Measurements from ENCODE around the gene NPIPB2. TPM values are rescaled to one million over a fixed set of nuclear protein-coding genes. Genes with fewer than 3 reads are reported as not detected.

The NPIPB2 gene
- total and polyA plus RNA-seq, 10 of the 15 experiments (the other 5 are each of a cell fraction or from before 2014, with no cell fraction given), result 1.9 to 29.3 (median 10.8) TPM

- no peak overlapping the region for H3K4me3 ChIP-seq
- 35% methylated on average over 3 of the region's 3 CpGs for WGBS (ENCODE audit: insufficient coverage, insufficient replicate concordance, low lambda C conversion rate, missing lambda C conversion rate)
- H3K36me3 ChIP-seq (ENCODE audit: control insufficient read depth in 2 of 2, insufficient read depth in 2 of 2, low read length in 1 of 2), result peaks cover 7 to 15% of the 10 kb centered on the region in 2 experiments; a peak in 3 of 4 replicates
- ChIA-PET CTCF (no interaction called here), RAD21 (ENCODE audit: unreplicated experiment) (interaction anchor here (0.6 kb wide), 1 partner anchor 186 kb away, joined by 3 read pairs; no protein-coding TSS in a partner anchor), POLR2A (no interaction called here), SMC1A (ENCODE audit: uncharacterized antibody, unreplicated experiment) (interaction anchor here (1.1 kb wide), 1 partner anchor 10 kb away, joined by 3 read pairs; no protein-coding TSS in a partner anchor)
- no peak overlapping the region for H3K27ac ChIP-seq (ENCODE audit: control insufficient read depth, insufficient read depth)
- no peak overlapping the region for H2AFZ ChIP-seq (ENCODE audit: control insufficient read depth, low read depth, low read length)
- no peak overlapping the region for H3K9ac ChIP-seq (ENCODE audit: control insufficient read depth, insufficient read depth, low read length)
- TF ChIP-seq SIX5 (IDR thresholded peaks at IDR 0.05; ENCODE audit: low read depth, low read length, severe bottlenecking), result no peak
- no peak for TF ChIP-seq ATF2 (IDR thresholded peaks at IDR 0.05; ENCODE audit: low read length)
- TF ChIP-seq SP1 (IDR thresholded peaks at IDR 0.05; ENCODE audit: low read depth, low read length), result no peak
- no peak for TF ChIP-seq CHD1 (IDR thresholded peaks at IDR 0.05; ENCODE audit: low read depth, low read length)
- no peak for TF ChIP-seq NR2F1 (conservative IDR thresholded peaks at IDR 0.05)
- TF ChIP-seq SMAD1 (IDR thresholded peaks at IDR 0.05; ENCODE audit: low read depth, partially characterized antibody), result no peak
- TF ChIP-seq IRF5 (IDR thresholded peaks at IDR 0.05; ENCODE audit: borderline replicate concordance), result no peak
- no peak for TF ChIP-seq BCLAF1 (IDR thresholded peaks at IDR 0.05)
- TF ChIP-seq RELB (IDR thresholded peaks at IDR 0.05; ENCODE audit: low read depth), result no peak
- TF ChIP-seq STAT1 (conservative IDR thresholded peaks at IDR 0.05), result no peak
- intact Hi-C loops (cut with micrococcal nuclease; ENCODE audit: unreplicated experiment), result no loop called here
- in situ Hi-C loops (cut with MboI), result no loop called here
- peaks cover 59% of the 10 kb centered on the region for H3K79me2 ChIP-seq (ENCODE audit: control insufficient read depth, insufficient read depth, low read length)
- BruUV-seq (replicated peaks), result no TSS peak
- peaks cover 3% of the 10 kb centered on the region; the same call in 1 of the 2 replicates for H3K4me1 ChIP-seq (ENCODE audit: control insufficient read depth, insufficient read depth, low read length)
- ATAC-seq (peak; percentile 19; the same call in 1 of the 3 replicates), FAIRE-seq (no peak), DNase-seq (ENCODE audit: low read depth, low spot score) (no peak)
- no peak overlapping the region for H3K4me2 ChIP-seq (ENCODE audit: control insufficient read depth, insufficient read depth)
- no peaks in the 10 kb centered on the region for H3K9me3 ChIP-seq (replicated peaks; ENCODE audit: control insufficient read depth, insufficient read depth, low read length)
- H4K20me1 ChIP-seq (ENCODE audit: control insufficient read depth, insufficient read depth), result peaks cover 4% of the 10 kb centered on the region
- H3K27me3 ChIP-seq (replicated peaks in 1 of 2; ENCODE audit: control insufficient read depth in 2 of 2, insufficient read depth in 2 of 2, low read length in 1 of 2), result no peaks in the 10 kb centered on the region
These were observed 40.8 kb downstream of the NPIPB2 start for GRCh38 chr16:11901091-11901490.

Measured in GM12878 (cell line).